HTR-8/SVneo (cell line): ENCODE data around the gene RASGEF1C.

ENCODE experiments used
- DNase-seq: peaks from one replicate; pipeline ENCODE4 v3.0.0; 2011; ENCODE audit warnings: low spot score, mixed read lengths; ENCODE audit not compliant: insufficient read length
- FAIRE-seq: peaks from 2 replicates; lab custom pipeline; 2011; peaks lifted over from hg19 to GRCh38; lab: Jason Lieb, UNC

Gene RASGEF1C

DNA sequence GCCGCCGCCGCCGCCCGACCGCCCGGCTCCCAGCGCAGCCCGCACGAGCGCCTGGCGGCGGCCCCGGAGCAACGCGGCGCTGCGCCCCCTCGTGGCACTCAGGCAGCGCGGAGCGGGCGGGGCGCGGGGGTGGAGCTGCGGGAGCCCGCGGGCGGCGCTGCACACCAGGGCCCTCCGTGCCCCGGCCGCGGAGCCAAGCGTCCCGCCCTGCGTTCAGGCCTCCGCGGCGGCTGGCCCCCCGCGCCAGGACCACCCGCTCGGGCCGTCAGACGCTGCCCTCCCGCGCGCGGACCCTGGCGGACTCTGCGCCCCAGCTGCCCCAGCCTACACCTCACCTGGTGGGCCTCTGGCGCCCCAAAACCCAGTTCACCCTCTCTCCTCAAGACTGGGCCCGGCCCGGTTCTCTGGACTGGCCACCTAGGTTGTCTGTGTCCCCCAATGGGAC lies at the start of gene RASGEF1C:
Gene RASGEF1C (minus strand): TSS at position 75 of the 445 bp plus-strand sequence. CDS start 71,159 bp downstream, outside the sequence.
- FAIRE-seq (no peak), DNase-seq (peak; percentile 75)

DNA sequence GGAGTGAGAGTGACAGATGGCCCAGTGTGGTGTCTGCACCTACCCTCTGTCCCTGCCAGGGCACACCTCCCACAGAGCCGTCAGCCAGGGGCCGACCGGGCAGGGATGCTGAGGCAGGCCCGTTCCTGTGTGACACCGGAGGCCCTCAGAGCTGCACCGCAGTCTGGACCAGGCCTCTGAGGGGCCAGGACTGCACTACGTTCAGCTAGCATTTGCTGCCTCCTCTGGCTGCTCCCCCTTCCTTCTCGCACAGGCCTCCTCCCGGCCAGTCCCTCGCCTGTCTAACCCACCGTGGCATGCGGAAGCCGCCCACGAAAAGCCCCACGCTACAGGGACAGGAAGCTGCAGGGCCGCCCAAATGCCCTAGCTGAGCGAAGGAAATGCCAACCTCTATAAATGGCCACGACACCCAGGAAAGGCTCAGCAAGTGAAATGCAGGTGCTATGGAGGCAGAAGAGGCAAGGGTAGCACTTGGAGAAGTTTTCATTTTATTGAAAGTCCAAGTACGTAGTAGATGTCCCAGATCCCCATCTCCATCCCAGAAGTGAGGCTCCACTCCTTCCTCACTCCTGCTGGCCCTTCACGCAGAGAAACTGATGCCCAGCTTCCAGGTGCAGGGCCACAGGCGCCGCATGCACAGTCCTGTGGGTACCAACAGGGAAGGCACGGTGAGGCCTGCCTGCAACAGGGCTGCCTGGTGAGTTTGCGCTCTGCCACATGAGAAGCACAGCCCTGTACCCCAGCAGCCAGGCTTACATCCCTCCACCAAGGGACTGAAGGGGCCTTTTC lies 44.2 kb upstream of the RASGEF1C start:
- DNase-seq, result no peak
- no peak for FAIRE-seq

DNA sequence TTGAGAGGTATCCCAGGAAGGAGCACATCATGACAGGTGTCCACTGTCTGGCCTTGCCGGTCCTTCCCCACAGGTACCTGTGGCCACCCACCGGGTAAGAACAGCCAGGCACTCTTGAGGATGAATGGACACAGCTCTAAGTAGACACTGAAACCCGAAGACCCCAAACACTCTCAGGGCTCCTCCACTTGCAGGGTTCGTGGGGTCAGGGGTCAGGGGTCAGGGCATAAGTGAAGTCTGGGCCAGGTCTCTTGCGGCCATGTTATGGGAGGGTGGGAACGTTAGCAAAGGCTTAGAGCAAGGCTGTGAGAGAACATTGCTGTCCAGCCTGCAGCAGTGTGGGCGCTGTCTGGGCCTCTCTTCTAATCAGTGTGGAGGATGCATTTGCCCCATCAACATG lies 42.9 kb upstream of the RASGEF1C start:
- DNase-seq (no peak), FAIRE-seq (no peak)

DNA sequence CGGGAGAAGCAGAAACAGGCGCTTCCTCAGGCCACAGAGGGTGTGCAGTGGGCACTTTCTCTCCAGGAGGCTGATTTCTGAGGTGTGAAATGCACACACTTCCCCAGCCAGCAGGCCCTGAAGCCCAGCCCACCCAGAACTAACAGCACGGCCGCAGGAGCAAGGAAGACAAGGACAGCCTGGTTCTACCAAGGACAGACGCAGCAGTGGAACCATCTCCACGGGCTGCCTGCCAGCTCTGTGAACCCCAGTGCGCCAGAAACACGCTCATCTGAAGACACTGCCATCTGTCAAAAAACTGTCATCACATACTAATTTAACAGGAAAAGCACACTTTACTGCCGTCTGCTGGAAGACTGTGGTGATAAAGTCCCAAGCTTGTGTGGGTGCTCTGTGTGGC lies 42.1 kb upstream of the RASGEF1C start:
- no peak for FAIRE-seq
- no peak for DNase-seq

DNA sequence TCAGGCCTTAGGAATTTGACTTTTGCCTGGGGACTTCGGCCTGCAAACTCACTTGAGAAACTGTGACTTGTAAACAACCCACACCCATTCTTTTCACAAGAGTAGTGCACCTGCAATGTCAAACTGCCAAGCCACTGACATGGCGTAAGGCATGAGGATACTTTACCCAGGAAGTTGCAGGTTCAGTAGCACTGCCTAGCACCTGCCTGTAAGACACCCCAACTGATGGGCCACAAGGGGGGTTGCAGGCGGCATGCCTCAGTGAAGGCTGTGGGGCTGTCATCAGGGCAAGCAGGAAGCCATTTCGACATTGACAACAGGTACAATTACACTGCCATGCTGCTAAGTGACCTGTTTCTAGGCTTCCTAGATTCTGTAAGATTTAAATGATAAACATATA lies 41.3 kb upstream of the RASGEF1C start:
- no peak for FAIRE-seq
- DNase-seq, result no peak

DNA sequence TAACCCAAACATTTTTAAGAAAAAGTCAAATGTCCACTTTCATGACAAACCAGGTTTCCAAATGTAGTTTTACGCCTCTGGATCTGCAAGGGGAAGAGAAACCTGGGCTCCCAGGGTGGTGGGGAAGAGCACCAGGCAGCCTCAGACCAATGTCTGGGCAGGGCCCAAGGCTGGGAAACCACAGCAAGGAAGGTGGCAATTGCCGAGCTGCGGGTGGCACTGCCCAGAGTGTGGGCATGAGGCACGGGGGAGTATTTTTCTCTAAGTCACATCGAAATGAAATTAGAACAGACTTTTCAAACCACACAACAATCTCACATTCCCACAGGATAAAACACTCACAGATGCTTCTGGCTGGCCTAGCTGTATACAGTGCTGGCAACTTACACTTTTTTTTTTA lies 32.6 kb upstream of the RASGEF1C start:
- FAIRE-seq (no peak), DNase-seq (no peak)

DNA sequence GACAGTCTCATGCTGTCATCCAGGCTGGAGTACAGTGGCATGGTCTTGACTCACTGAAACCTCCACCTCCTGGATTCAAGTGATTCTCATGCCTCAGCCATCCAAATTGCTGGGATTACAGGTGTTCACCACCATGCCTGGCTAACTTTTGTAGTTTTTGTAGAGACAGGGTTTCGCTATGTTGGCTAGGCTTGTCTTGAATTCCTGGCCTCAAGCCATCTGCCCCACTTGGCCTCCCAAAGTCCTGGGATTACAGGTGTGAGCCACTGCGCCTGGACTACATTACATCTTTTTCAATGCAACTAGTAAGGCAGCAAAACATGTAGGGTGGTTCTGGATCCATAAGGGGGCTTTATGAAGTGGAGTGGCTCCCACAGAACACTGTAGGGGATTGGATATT lies 29.6 kb upstream of the RASGEF1C start:
- DNase-seq, result no peak
- FAIRE-seq, result no peak

DNA sequence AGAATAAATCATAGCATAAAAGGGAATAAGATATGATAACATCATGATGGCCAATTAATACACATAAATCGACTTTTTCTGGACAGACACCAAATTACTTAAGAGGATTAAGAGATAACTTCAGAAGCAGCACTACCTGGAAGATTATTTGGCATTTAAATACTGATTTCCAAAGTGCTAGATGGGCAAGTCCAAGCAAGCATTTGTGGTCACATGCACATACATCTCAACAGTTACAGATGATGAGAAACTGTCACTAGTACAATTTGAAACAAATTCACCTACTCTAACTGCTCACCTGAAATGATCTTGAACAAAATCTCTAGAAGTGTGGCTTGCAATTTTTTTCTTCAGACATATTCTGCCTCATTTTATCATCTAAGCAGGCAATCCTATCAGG lies 26.8 kb upstream of the RASGEF1C start:
- FAIRE-seq (no peak), DNase-seq (no peak)

DNA sequence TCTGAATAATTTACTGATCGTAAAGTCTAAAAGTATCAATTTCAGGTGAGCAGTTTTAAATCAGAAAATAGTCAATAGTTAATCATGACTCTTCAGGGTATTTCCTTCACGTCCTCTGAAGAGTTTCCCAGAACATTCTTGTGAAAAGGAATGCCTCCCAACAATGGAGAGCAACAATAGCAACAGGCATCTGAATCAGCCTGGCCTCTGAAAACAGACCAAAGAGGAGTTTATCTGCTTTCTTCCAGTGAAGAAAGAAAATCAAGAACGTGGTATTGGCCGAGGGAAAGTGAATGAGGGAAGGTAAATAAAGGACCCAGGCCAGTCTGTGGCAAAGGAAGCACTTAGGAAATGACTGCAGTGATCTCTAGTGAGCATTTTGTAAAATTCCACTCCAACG lies 26.1 kb upstream of the RASGEF1C start:
- FAIRE-seq (no peak), DNase-seq (no peak)

DNA sequence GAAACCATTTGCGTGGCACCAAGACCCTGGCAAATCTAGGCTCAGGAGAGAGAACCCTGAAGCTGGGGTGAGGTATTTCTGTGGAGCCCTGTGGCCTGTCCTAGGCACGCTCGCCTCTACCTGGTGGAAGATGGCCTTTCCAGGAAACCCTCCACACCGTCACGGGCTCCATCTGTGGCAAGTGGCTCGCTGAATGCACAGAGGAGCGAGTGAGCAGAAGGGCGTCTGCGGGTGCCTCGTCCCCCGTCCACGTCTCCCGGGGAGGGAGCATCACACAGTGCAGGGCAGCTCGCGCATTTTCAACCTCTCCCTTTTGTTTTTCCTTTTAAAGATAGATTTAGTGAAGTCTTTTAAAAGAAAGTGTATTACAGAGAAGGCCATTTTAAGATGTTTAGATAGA lies 25.3 kb upstream of the RASGEF1C start:
- no peak for FAIRE-seq
- DNase-seq, result no peak

DNA sequence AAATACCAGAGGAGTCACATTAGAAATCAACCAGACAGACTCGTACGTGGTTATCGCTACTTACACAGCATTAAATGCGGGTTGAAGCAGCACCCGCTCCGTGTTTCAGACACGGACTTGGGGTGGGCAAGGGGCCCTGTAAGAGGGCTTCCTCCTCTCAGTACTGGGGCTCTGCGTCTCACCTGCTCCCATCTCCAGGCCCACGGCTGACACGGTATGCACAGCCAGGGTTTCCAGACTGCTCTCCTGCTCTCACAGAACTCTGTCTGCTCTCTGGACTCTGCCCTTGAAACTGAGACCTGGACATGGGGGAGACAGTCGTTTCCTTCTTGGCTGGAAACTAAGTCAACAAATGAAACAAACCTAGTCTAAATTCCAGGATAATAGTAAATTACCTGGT lies 24.7 kb upstream of the RASGEF1C start:
- DNase-seq, result no peak
- no peak for FAIRE-seq

DNA sequence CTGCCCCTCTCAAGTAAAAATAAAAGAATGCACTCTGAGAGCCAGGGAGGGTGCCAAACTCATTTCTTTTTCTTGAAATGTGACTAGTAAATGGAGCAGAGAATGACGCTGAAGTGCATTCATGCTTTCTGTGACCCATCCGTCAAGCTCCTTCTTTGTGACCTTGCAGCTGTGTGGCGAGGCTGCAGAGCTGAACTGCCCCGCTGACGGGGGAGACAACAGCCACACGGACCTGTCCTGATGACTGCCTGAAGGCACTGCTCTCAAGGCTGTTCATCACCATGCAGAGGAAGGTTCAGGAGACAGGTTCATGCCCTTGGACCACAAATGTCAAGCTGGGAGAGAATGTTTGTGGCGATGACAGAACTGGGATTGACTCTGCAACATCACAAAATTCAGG lies 21.0 kb upstream of the RASGEF1C start:
- DNase-seq (no peak), FAIRE-seq (no peak)

DNA sequence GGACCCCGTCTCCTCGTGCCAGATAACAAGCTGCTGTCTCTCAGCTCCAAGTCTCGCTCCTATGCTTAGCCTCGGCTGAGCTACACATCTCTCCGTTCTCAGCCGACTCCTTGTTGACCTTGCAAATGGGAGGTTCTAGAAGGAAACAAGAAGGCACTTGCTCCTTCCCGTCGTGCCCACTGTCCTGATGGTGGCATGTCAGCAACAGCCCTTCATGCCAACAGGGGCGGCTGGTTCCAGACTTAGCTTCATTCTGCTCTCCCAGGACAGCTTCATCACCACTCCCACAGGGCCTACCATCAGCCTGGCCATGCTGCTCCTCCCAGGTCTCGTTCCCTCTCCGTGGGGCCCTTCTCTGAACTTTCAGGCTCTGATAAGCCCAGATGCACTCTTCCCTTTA lies 13.0 kb upstream of the RASGEF1C start:
- no peak for DNase-seq
- no peak for FAIRE-seq

DNA sequence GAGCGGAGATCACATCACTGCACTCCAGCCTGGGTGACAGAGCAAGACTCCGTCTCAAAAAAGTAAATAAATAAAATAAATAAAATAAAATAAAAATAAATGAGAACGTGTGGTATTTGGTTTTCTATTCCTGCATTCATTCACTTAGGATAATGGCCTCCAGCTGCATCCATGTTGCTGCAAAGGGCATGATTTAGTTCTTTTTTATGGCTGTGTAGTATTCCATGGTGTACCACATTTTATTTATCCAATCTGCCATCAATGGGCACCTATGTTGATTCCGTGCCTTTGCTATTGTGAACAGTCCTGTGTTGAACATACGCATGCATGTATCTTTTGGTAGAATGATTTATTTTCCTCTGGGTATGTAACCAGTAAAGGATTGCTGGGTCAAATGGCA lies 8.8 kb upstream of the RASGEF1C start:
- DNase-seq, result no peak
- no peak for FAIRE-seq

DNA sequence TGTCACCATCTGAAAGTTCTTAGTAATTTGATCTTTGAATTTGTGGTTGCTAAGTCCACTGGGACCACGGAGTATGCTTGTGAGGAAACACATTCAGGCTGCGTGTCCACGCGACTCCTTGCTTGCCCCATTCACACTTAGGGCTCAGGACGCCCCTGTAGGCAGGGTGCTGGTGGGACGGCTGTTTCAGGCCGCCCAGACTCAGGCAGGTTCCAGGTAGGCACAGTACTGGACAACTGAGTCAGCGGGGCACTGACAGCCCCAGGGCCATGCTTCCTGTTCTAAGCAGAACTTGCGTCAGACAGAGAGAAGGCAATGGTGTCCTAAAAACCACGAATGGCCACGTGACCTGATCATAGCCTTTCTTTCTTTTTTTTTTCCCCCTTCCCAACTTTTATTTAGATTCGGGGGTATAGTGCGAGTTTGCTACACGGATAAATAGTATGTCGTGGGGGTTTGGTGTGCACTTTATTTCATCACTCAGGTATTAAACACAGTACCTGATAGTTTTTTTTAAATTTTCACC lies 7.7 kb upstream of the RASGEF1C start:
- DNase-seq (no peak), FAIRE-seq (no peak)

DNA sequence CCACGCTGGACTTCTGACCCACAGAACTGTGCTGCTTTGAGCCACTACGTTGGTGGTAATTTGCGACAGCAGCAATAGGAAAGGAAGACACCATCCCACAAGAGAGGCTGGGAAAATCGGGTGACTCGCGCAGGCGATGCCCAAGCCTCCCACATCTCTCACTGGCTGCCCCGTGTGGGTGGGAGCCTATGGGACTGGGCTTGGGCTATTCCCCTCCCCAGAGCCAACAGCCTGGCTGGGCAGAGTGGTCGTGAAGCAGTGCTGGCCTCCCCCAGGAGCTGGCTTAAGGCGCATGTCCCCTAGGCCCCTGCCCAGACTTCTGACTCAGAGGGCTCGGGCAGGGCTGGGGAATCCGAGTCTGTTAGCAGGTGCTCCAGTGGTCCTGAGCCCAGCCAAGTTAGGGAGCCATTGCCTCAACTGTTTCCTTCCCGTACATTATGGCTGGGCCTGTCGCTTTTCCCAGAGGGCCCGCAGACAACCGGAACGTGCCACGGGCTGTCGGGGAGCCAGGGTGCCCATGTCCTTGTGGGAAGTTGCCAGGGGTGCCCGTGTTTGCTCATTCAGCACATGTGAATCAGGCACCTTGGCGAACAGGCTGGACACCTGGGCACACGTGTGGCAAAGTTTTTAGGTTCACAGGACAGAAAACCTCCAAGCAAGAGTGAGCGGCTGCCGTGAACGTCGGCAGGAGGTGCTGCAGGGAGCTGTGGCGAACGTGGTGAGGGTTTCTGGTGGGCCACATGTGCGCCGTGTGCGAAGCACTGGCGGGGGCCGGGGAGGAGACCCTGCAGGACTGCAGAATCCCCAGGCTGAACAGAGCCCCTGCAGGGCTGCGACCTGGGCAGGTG lies 7.0 kb upstream of the RASGEF1C start:
- DNase-seq, result no peak

DNA sequence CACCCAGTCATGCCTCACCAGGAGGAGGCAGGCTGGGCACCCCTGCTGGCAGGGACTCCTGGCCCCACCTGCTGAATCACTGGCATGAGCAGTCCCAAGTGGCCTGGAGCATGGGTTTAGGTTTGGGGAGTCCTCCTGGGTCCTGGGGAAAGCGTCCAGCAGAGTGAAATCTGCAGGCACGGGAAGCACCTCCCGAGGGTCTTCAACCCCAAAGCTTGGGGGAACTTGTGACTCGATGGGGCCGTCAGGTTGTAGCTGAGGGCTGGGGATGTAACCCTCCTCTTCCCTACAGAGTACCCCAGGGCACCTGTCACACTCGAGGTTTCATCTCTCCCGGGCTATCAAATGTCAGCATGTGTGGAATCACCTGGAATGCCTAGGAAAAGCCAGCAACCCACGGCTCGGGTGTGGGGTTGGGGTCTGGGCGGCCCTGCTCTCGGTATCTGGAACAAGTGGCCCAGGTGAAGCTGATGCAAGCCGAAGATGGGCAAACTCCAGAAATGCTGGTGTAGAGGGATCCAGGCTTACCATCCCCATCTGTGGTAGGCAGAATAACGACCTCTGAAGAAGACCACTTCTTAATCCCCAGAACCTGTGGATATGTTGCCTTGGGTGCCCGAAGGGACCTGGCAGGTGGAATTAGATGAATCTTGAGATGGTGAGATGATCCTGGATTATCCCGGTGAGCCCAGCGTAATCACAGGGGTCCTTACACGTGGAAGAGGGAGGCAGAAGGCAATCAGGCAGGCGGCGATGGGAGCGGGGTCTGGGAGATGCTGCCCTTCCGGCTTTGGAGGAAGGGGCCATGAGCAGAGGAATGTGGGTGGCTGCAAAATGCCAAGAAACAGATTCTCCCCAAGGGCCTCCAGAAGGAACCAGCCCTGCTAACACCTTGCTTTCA lies 6.1 kb upstream of the RASGEF1C start:
- DNase-seq (no peak), FAIRE-seq (no peak)

More for the DNA sequence above, 7.0 kb upstream of the RASGEF1C start:
- no peak for FAIRE-seq

DNA sequence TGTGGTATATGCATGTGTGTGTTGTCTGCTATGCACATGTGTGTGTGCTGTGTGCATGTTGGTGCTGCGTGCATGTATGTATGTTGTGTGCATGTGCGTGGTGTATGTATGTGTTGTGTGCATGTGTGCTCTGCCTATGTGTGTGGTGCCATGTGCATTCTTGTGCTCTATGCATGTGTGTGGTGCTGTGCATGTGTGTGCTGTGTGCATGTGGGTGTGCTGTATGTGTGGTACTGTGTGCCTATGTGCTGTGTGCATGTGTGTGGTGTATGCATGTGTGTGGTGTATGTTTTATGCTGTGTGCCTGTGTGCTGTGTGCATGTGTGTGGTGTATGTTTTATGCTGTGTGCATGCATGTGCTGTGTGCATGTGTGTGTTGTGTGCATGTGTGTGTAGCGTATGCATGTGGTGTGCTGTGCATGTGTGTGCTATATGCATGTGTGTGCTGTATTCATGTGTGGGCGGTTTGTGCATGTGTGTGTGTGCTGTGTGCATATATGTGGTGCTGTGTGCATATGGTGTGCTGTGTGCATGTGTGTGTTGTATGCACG lies 4.7 kb upstream of the RASGEF1C start:
- peak; percentile 97 for FAIRE-seq
- no peak for DNase-seq

DNA sequence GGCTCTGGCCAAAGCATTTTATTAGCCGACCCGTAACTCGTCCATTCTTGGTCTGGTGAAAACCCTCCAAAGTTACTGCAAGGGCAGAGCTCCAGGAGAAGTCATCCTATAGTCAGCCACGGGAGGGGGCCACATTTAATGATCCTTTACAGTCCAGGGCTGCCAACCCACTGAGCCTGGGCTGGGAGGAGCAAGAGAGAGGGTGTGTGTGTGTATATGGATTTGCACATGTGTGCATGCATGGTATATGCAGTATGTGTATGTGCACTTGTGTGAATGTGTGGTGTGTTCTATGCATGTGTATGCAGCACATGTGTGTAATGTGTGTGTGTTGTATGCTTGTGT lies 4.2 kb upstream of the RASGEF1C start:
- DNase-seq (no peak), FAIRE-seq (no peak)
